Mucosa of stomach (tissue), 1 donor: ENCODE results near the gene TSPAN18.

ENCODE experiments used
- H3K27me3 ChIP-seq: one replicate; pipeline ENCODE4 v1.7.0; 2013; ENCODE audit warnings: mild to moderate bottlenecking, low read length; ENCODE audit not compliant: control insufficient read depth, insufficient read depth
- H3K36me3 ChIP-seq: one replicate; pipeline ENCODE4 v1.7.0; 2013; ENCODE audit warnings: low read length; ENCODE audit not compliant: control insufficient read depth, insufficient read depth
- H3K4me1 ChIP-seq: one replicate; pipeline ENCODE4 v1.7.0; 2013; ENCODE audit warnings: mild to moderate bottlenecking, low read length; ENCODE audit not compliant: control insufficient read depth, insufficient read depth
- H3K4me3 ChIP-seq: one replicate; pipeline ENCODE4 v1.7.0; 2013; ENCODE audit warnings: low read length
- H3K9ac ChIP-seq: one replicate; pipeline ENCODE4 v1.7.0; 2013; ENCODE audit warnings: mild to moderate bottlenecking, low read length, moderate library complexity
- H3K9me3 ChIP-seq: one replicate; pipeline ENCODE4 v1.7.0; 2013; ENCODE audit warnings: mild to moderate bottlenecking, low read length, moderate library complexity; ENCODE audit not compliant: control insufficient read depth
- donor health status: Pancreatic carcinoma.

TSPAN18 gene

DNA sequence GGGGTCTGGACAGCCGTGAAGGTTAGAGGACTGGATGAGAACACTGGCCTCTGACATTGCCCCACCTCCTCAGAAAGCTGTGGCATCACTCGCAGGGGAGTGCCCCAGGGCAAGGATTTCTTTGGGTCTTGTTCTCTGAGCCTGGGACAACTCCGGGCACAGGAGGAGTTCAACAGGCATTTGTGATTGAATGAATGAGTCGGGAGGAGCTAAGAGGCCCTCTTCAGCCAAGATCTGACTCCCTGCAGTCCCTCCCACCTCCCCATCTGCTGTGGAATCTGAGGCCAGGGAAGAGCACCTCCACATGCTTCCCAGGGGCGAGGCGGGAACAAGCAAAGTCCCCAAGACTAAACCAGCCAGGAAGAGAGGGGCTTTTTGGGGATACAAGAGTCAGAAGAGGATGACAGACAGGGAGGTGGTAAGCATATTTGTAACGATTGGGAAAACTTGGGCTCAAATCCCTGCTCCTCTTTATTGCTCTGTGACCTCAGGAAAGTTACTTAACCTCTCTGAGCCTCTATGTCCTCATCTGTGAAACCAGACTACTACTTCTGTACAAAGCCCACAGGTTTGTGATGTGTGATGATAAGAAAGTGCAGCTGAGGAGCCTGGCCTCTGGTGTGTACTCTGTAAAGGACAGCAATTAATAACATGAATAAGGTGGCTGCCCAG is 217.6 kb downstream of the TSPAN18 start:
- Histone ChIP-seq H3K9me3 (no peaks in the 10 kb centered on the region), H3K9ac (no peak overlapping the region), H3K4me1 (peaks cover 53% of the 10 kb centered on the region), H3K27me3 (no peaks in the 10 kb centered on the region), H3K4me3 (no peak overlapping the region), H3K36me3 (no peaks in the 10 kb centered on the region)

DNA sequence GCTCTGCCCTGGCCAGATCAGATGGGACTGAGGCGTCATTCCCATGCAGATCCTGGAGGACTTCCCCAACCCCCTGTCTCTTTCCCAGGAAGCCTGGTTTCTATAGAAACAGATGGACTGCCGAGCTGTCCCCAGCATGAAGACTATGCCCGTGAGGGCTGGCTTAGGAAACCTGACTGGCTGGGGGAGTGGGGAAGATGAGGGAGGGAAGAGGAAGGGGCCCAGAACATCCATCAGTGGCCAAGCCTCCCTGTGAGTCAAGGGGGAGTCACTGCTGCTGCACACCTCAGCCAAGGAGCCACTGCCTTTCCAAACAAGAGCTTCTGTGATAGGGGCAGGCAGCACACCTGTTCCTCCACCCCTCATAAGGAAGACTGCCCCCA is 218.1 kb downstream of the TSPAN18 start:
- Histone ChIP-seq H3K9me3 (no peaks in the 10 kb centered on the region), H3K4me1 (peaks cover 55% of the 10 kb centered on the region), H3K4me3 (no peak overlapping the region)

GRCh38 chr11:44945666-44946065 is 218.9 kb downstream of the TSPAN18 start:
- H3K4me3 ChIP-seq, result no peak overlapping the region
- H3K27me3 ChIP-seq, result no peaks in the 10 kb centered on the region
- H3K4me1 ChIP-seq, result peaks cover 55% of the 10 kb centered on the region
- H3K9me3 ChIP-seq, result no peaks in the 10 kb centered on the region
- no peaks in the 10 kb centered on the region for H3K36me3 ChIP-seq
- no peak overlapping the region for H3K9ac ChIP-seq

More for the DNA sequence above, 218.1 kb downstream of the TSPAN18 start:
- Histone ChIP-seq H3K27me3 (no peaks in the 10 kb centered on the region), H3K9ac (no peak overlapping the region), H3K36me3 (no peaks in the 10 kb centered on the region)

DNA sequence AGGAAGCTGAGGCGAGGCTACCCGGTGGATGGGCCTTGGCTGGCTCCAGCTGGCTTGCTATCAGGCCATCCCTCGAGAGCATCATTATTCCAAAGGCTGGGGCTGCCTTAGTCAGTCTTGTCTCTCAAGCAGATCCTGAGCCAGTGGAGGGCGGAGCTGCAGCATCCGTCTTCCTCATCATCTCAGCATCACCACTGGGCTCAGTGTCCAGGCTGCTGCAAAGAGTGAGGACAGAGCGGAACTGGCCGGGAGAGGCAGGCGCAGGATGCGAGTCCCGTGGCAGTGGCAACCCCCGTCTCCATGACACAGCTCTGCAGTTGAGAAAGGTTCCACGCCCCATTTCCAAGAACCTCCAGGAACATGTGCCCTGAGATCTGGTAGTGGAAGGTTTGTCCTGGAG is 219.5 kb downstream of the TSPAN18 start:
- Histone ChIP-seq H3K9me3 (no peaks in the 10 kb centered on the region), H3K4me3 (no peak overlapping the region), H3K27me3 (no peaks in the 10 kb centered on the region), H3K4me1 (peaks cover 50% of the 10 kb centered on the region), H3K36me3 (no peaks in the 10 kb centered on the region), H3K9ac (no peak overlapping the region)

DNA sequence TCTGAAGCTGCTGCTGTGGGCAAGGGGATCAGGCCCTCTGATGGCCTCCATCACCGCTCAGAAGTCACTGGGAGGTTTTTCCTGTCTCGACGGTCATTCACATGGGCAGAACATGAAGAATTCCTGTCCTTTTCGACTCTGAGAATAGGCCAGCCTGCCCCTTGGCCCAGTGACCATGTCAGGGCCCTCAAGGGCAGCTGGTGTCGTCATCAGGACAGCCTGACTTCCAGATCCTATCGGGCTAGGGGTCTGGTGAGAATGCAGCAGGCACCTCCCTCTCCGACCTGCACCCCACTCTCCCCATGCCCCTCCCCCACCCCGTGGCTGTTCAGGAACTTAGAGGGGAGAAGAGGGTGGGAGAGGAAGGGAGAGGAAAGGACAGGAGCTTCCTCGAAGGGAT is 220.4 kb downstream of the TSPAN18 start:
- Histone ChIP-seq H3K4me1 (peaks cover 50% of the 10 kb centered on the region), H3K36me3 (no peaks in the 10 kb centered on the region), H3K9ac (no peak overlapping the region), H3K27me3 (no peaks in the 10 kb centered on the region), H3K9me3 (no peaks in the 10 kb centered on the region), H3K4me3 (no peak overlapping the region)

GRCh38 chr11:44948155-44948554 is 221.4 kb downstream of the TSPAN18 start:
- H3K9ac ChIP-seq, result no peak overlapping the region
- no peak overlapping the region for H3K4me3 ChIP-seq
- no peaks in the 10 kb centered on the region for H3K36me3 ChIP-seq
- H3K9me3 ChIP-seq, result no peaks in the 10 kb centered on the region
- peaks cover 50% of the 10 kb centered on the region for H3K4me1 ChIP-seq
- no peaks in the 10 kb centered on the region for H3K27me3 ChIP-seq

DNA sequence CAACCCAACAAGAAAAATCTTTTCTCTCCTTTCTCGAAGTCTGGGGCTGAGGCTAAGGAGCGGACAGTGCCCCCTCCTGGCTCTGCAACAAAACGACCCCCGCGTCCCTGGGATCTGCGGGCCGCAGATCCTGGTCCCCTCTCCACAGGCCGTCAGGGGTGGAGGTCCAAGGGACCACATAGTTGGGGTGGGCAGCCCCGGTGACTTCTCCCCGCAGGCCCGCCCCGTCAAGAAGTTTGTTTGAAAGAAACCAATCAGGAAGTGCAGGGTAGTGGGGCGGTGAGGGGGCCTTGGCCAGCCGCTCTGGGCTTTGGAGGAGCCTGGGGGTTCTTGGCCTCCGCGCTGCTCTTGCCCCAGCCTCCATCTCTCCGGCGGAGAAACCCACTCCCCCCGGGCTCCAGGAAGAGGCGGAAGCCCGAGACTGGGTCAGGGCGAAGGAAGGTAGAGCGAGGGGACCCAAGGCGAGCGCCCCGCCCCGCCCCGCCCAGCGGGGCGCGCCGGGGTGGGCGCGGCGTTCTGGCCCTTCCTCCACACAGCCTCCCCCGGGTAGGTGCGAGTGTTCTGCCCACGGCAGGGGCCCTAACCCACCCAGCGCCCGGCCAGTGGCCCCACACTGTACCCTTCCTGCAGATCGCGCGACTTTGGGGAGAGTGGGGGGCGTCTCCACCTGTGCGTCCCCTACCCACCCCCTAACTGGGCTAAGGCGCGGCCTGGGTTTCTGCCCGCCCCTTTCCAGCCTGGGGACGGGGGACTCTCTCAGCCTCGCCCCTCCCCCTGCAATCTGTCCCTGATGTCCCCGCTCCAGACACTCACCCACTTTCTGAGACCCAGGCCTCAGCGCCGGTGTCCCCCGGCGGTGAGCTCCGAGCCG is 222.6 kb downstream of the TSPAN18 start:
- H3K4me3 ChIP-seq, result peak overlapping the region; percentile 84
- H3K36me3 ChIP-seq, result no peaks in the 10 kb centered on the region
- H3K27me3 ChIP-seq, result no peaks in the 10 kb centered on the region
- no peaks in the 10 kb centered on the region for H3K9me3 ChIP-seq
- peaks cover 41% of the 10 kb centered on the region for H3K4me1 ChIP-seq
- H3K9ac ChIP-seq, result peak overlapping the region; percentile 88

- peak overlapping the region; percentile 88 for H3K9ac ChIP-seq
- H3K36me3 ChIP-seq, result no peaks in the 10 kb centered on the region
- no peaks in the 10 kb centered on the region for H3K9me3 ChIP-seq
- peak overlapping the region; percentile 84 for H3K4me3 ChIP-seq
- peaks cover 47% of the 10 kb centered on the region for H3K4me1 ChIP-seq
- no peaks in the 10 kb centered on the region for H3K27me3 ChIP-seq
These were observed 223.4 kb downstream of the TSPAN18 start for GRCh38 chr11:44950031-44950624.

- no peaks in the 10 kb centered on the region for H3K27me3 ChIP-seq
- H3K4me1 ChIP-seq, result peaks cover 54% of the 10 kb centered on the region
- H3K36me3 ChIP-seq, result no peaks in the 10 kb centered on the region
- H3K4me3 ChIP-seq, result peak within 1 kb of the TSS; percentile 84
- H3K9ac ChIP-seq, result peak within 1 kb of the TSS; percentile 88
- no peaks in the 10 kb centered on the region for H3K9me3 ChIP-seq
These were observed 224.1 kb downstream of the TSPAN18 start, which contains the start of gene TP53I11 for GRCh38 chr11:44950625-44951476. TP53I11 (minus strand) TSS chr11:44950883; CDS start chr11:44938335, 12,548 bp downstream.

GRCh38 chr11:44952082-44952481 is 225.3 kb downstream of the TSPAN18 start:
- peaks cover 66% of the 10 kb centered on the region for H3K4me1 ChIP-seq
- no peaks in the 10 kb centered on the region for H3K9me3 ChIP-seq
- no peaks in the 10 kb centered on the region for H3K27me3 ChIP-seq
- H3K9ac ChIP-seq, result no peak overlapping the region
- H3K4me3 ChIP-seq, result no peak overlapping the region
- no peaks in the 10 kb centered on the region for H3K36me3 ChIP-seq

GRCh38 chr11:44952500-44953260 is 225.9 kb downstream of the TSPAN18 start:
- Histone ChIP-seq H3K36me3 (no peaks in the 10 kb centered on the region), H3K9me3 (no peaks in the 10 kb centered on the region), H3K4me3 (no peak overlapping the region), H3K4me1 (peaks cover 72% of the 10 kb centered on the region), H3K9ac (no peak overlapping the region), H3K27me3 (no peaks in the 10 kb centered on the region)
